ENCODE results near the gene KRTAP9-7. TPM values are rescaled to one million over a fixed set of nuclear protein-coding genes. Genes with fewer than 3 reads are reported as not detected.

The KRTAP9-7 gene
- total and polyA plus RNA-seq, 2 donors (not counting 1 experiment from before 2014, with no cell fraction given), result not detected

- WGBS (ENCODE audit: insufficient coverage), result no CpG with 5 or more reads among the region's 1 CpG
- peaks cover 2% of the 10 kb centered on the region for H3K9me3 Mint-ChIP-seq (ENCODE audit: insufficient read depth)
- no peak overlapping the region for H3K9ac ChIP-seq (ENCODE audit: low read length)
- H3K27me3 ChIP-seq (replicated peaks in 1 of 4; ENCODE audit: control extremely low read depth in 1 of 4, control insufficient read depth in 3 of 4, insufficient read depth in 4 of 4, low read length in 3 of 4), result peaks cover 0 to 2% (median 0%) of the 10 kb centered on the region in 4 experiments
- DNase-seq (no peak), ATAC-seq (ENCODE audit: low read depth) (no peak)
- TF ChIP-seq EZH2 (IDR thresholded peaks at IDR 0.05; ENCODE audit: borderline replicate concordance, insufficient read depth, low read depth, low read length, poor library complexity, severe bottlenecking) (no peak), CTCF (IDR thresholded peaks at IDR 0.05) (no peak)
- H3K27ac Mint-ChIP-seq, result no peak overlapping the region
- no peaks in the 10 kb centered on the region for H3K4me1 Mint-ChIP-seq
- H3K27ac ChIP-seq (ENCODE audit: low read length in 2 of 2), result no peak overlapping the region
- H3K4me1 ChIP-seq (ENCODE audit: control insufficient read depth in 2 of 2, insufficient read depth in 2 of 2, low read length in 2 of 2), result no peaks in the 10 kb centered on the region
- H3K79me2 ChIP-seq (ENCODE audit: control insufficient read depth, insufficient read depth, low read length), result no peaks in the 10 kb centered on the region
- H3K9me3 ChIP-seq (ENCODE audit: control extremely low read depth in 1 of 3, control insufficient read depth in 2 of 3, insufficient read depth in 1 of 3, low read length in 2 of 3), result no peaks in the 10 kb centered on the region
- no peaks in the 10 kb centered on the region for H3K36me3 ChIP-seq (replicated peaks in 1 of 2; ENCODE audit: control extremely low read depth in 1 of 2, control insufficient read depth in 1 of 2, extremely low read depth in 1 of 2, insufficient read depth in 2 of 2, low read length in 1 of 2)
- H3K4me2 ChIP-seq (replicated peaks; ENCODE audit: low read depth, low read length, poor library complexity, severe bottlenecking), result no peak overlapping the region
- intact Hi-C loops (cut with micrococcal nuclease), result no loop called here
- H4K20me1 ChIP-seq (ENCODE audit: control insufficient read depth, insufficient read depth, low read length, poor library complexity, severe bottlenecking), result no peaks in the 10 kb centered on the region
- peaks cover 21% of the 10 kb centered on the region for H3K27me3 Mint-ChIP-seq
- H3K4me3 ChIP-seq (ENCODE audit: control extremely low read depth in 1 of 5, extremely low read depth in 1 of 5, insufficient read depth in 1 of 5, low read depth in 2 of 5, low read length in 4 of 5), result no peak overlapping the region
- ChIA-PET POLR2A (no interaction called here), CTCF (no interaction called here)
- H2AFZ ChIP-seq (ENCODE audit: insufficient read depth, low read depth, low read length, poor library complexity, severe bottlenecking), result no peak overlapping the region
- no peak overlapping the region for H3K4me3 Mint-ChIP-seq
Measured at GRCh38 chr17:41296846-41297245, 21.3 kb downstream of the KRTAP9-7 start.

- ATAC-seq (ENCODE audit: low read depth), result no peak
- H3K4me3 Mint-ChIP-seq, result no peak overlapping the region
- no peak overlapping the region for H3K4me3 ChIP-seq (ENCODE audit: control extremely low read depth in 1 of 5, extremely low read depth in 1 of 5, insufficient read depth in 1 of 5, low read depth in 2 of 5, low read length in 4 of 5)
- ChIA-PET CTCF (interaction anchor here (0.7 to 0.9 kb wide), 2 partner anchors 24 to 876 kb away, joined by 3 to 4 read pairs; no protein-coding TSS in a partner anchor), POLR2A (no interaction called here)
- TF ChIP-seq CTCF (IDR thresholded peaks at IDR 0.05) (no peak), EZH2 (IDR thresholded peaks at IDR 0.05; ENCODE audit: borderline replicate concordance, insufficient read depth, low read depth, low read length, poor library complexity, severe bottlenecking) (no peak)
- WGBS (ENCODE audit: insufficient coverage), result 93% methylated on average over 12 of the region's 20 CpGs
- H3K4me1 Mint-ChIP-seq, result peaks cover 3% of the 10 kb centered on the region
- peaks cover 2% of the 10 kb centered on the region for H3K9me3 Mint-ChIP-seq (ENCODE audit: insufficient read depth)
- no peak overlapping the region for H3K9ac ChIP-seq (ENCODE audit: low read length)
- H3K79me2 ChIP-seq (ENCODE audit: control insufficient read depth, insufficient read depth, low read length), result no peaks in the 10 kb centered on the region
- no peaks in the 10 kb centered on the region for H3K27me3 ChIP-seq (replicated peaks in 1 of 4; ENCODE audit: control extremely low read depth in 1 of 4, control insufficient read depth in 3 of 4, insufficient read depth in 4 of 4, low read length in 3 of 4)
- no peaks in the 10 kb centered on the region for H3K36me3 ChIP-seq (replicated peaks in 1 of 2; ENCODE audit: control extremely low read depth in 1 of 2, control insufficient read depth in 1 of 2, extremely low read depth in 1 of 2, insufficient read depth in 2 of 2, low read length in 1 of 2)
- H3K9me3 ChIP-seq (ENCODE audit: control extremely low read depth in 1 of 3, control insufficient read depth in 2 of 3, insufficient read depth in 1 of 3, low read length in 2 of 3), result no peaks in the 10 kb centered on the region
- H3K4me1 ChIP-seq (ENCODE audit: control insufficient read depth in 2 of 2, insufficient read depth in 2 of 2, low read length in 2 of 2), result peaks cover 7 to 8% of the 10 kb centered on the region in 2 donors
- DNase-seq, result no peak
- H3K27ac Mint-ChIP-seq, result no peak overlapping the region
- no peak overlapping the region for H2AFZ ChIP-seq (ENCODE audit: insufficient read depth, low read depth, low read length, poor library complexity, severe bottlenecking)
- H3K27me3 Mint-ChIP-seq, result peaks cover 14% of the 10 kb centered on the region
- intact Hi-C loops (cut with micrococcal nuclease), result no loop called here
- no peak overlapping the region for H3K27ac ChIP-seq (ENCODE audit: low read length in 2 of 2)
- no peaks in the 10 kb centered on the region for H4K20me1 ChIP-seq (ENCODE audit: control insufficient read depth, insufficient read depth, low read length, poor library complexity, severe bottlenecking)
- H3K4me2 ChIP-seq (replicated peaks; ENCODE audit: low read depth, low read length, poor library complexity, severe bottlenecking), result no peak overlapping the region
Measured at GRCh38 chr17:41298458-41299135, 23.1 kb downstream of the KRTAP9-7 start.
